T-helper 1 cell (primary cell): ENCODE measurements around the gene MOB2.
"Not testable (repeated sequence)": the region's sequence is repeated elsewhere in the genome, so short reads cannot be mapped to it uniquely, and the experiment has no call there.

Experiments
- DNase-seq, 5 donors: peaks; one replicate each; pipeline ENCODE4 v3.0.0-alpha.2; 2012 to 2020

MOB2 gene

DNA sequence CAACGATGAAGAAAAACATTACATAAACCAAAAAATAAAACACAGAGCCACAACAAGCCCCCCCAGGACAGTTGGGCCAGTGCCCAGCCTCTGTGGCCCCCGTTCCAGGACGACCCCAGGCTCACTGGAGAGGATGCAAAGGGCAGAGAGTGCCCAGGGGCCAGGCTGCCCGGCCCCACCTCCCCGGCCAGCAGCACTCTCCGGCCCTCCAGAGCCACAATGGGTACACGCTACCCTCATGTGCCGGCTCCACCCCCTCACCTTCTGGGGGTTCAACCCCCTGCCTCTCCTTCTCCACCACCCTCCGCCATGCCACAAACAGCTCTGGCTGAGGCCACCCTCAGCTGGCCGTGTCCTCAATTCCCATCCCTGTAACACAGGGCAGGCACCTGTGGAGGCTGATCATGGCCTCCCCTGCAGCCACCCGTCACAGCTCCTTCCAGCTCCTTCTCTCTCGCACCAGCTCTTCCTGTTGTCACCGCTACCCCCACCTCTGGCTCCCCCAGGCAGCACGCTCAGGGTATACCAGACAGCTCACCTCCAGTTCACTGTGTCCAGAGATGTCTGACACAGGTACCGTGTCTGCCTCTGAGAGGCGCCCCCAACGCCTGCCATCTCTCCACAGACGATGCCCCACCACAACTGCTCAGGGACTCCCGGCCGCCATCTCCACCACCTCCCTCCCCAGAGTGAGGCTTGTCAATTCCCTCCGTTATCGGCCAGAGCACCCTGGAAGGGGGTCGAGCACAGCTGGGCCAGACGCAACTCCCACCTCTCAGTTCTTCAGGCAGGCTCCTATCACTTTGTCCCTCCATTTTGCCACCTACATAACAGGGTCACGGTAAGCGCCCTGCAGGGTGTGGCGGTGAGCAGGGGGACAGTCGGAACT, 30.8 kb upstream of the MOB2 start:
- DNase-seq, result no peak

GRCh38 chr11:1516273-1517067, 29.9 kb upstream of the MOB2 start:
- no peak for DNase-seq

DNA sequence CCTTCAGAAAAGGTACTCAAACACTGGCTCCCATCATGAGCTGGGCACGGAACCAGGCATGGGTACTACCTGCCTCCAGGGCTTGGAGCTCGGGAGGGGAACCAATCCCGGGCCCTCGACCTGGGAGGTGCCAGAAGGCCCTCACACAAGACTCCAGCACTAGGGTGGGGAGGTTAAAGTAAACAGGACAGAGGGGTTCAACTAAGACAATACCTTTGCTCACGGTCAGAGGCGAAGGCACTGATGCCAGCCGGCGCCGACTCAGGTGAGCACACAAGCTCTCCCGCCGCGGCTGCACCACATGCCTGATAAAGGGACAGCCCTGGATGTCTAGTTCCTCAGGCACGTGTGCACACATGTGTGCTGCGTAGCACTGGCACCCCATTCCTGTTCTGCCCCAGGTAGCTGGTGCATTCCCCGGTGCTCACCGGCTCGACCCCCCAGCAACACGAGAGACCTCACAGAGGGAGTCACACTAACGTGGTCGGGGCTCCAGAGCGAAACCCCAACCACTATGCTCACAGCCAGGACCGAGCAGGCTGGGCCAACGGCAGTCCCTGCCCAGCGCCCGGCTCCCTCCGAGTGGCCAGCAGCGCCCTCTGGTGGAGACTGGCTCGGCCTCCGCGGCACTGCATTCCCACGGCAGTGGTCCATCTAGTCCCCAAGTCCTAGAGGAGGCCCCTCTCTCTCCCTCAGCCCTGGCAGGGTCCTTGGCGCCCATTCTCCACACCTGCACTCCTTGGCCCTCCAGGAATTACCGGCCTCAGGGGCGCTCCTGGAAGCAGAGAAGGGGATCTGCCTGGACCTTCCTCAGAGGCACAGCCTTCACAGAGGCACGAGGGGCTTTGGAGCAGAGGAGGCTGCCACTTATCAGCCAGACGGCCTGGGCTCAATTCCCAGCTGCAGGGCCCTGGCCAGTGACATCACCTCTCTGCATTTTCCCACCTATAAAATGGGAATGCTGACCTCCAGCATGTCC, 28.8 kb upstream of the MOB2 start:
- peak; percentile 36 to 72 (median 61) for DNase-seq

DNA sequence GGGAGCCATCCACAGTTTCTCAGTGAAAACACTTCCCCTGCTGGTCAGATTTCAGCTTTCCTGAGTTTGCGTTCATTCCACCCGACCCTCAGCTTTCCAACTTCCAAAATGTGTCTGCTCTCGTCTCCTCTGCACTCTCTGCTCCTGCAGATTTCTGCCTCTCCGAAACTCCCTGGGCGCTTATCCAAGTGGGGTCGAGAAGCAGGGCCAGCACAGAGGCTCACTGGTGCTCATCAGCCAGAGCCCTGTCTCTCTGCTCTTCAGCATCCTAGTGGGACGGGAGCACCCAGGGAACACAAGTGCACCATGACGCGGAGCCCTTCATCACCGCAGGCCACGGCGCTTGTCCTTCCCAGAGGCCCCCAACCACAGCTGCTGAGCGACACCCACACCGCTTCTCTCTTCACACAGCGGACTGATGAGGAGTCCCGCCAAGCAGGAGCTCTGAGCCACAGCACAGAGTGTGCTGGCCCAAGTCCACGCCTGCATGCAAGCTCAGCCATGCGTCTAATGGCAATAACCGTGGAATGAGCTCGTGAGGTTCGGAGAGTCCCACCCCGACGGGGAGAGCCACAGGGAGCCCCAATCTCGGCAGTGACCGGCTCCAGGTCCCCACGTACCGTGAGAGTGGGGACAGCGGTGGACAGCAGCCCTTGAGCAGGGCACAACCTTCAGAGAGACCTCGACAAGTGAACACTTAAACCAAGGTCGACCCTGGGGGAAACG, 27.9 kb upstream of the MOB2 start:
- DNase-seq, result no peak

DNA sequence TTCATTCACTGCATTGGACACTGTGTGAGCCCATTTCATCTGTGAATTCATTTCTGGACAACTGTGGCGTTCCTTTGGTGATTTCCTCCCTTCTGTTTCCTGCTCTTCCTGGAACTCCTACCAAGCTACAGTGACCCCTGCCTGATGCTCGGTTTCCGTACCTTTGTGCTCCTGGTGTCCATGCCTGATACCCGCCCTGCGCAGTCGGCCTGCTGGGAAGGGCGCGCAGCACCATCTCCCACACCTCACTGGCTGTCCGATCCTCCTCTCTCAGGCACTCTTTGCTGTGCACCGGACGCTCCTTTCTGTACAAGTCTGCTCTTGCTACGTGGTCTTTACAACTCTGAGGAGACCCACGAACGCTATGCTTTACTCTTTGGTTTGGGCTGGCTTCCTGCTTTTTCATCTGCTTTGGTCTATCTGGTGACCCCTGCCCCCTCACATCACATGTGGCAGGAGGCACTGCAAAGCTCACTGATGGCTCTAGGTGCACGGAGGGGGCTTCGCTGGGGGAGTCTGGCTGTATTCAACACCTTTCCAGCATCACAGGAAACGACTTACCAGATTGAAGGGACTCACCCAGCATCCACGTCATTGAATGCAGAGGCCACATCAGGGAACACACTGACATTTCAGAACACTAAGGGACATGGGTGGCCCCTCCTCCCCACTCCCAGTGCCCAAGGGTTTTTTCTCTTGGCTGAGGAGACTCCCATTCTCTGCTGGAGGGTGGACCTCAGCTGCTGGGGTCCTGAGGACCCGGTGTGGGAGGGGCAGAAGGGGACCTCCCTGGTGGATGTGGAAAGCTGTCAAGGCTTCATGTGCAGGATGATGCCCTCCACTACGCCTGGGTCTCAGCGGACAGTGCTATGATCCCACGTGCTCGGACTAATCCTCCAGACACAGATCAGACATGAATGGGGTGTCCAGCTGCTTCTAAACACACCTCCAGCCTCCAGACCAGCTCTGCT, 27.0 kb upstream of the MOB2 start:
- no peak for DNase-seq

GRCh38 chr11:1512531-1513258, 26.1 kb upstream of the MOB2 start:
- DNase-seq, result not testable (repeated sequence)

DNA sequence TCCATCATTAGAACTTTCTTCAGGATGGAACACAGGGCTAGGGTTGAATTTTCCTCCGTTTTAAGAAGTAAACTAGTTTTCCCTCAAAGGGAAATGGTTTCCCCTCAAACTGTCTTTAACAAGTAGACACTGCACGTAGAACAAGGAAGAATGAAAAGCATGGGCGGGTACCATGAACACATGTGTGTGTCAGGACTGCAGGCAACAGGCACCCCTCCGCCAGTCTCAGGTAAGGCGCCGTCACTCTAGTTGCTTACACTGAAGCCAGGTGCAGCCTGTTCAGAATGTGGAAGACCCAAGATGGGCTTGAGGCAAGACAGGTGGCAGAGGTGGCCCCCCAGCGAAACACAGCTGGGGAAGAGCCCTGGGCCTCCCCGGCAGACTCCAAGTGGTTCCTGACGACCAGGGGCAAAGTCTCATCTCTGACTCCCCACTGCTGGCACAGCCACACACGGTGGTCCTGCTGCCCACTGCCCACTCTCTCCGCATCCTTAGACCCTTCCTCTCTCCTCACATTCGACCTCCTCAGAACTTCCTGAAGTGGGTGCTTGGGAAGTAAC, 25.4 kb upstream of the MOB2 start:
- no peak for DNase-seq

GRCh38 chr11:1510928-1511327, 24.3 kb upstream of the MOB2 start:
- DNase-seq, result no peak

GRCh38 chr11:1510351-1510750, 23.8 kb upstream of the MOB2 start:
- not testable (repeated sequence) for DNase-seq

GRCh38 chr11:1509626-1510255, 23.2 kb upstream of the MOB2 start:
- no peak for DNase-seq

GRCh38 chr11:1508986-1509385, 22.4 kb upstream of the MOB2 start:
- DNase-seq, result no peak

DNA sequence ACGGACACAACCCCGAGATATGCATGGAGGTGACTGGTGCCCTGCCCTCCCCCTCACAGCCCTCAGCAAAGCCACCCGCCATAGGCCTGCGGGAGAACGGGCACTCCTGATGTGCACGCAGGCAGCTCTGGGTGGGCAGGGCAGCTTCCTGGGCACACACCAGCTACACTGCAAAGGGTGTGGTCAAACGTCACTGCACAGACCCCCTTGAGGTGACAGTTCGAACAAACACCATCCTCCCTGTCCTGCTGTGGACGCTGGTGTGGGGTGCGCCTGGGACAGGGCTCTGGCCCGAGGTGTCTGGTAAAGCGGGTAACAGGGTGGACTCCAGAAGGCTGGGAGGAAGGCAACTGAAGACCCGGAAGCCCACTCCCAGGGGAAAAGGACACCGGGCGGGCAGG, 21.9 kb upstream of the MOB2 start:
- no peak for DNase-seq

- no peak for DNase-seq
Measured at GRCh38 chr11:1507381-1508140, 21.0 kb upstream of the MOB2 start.

DNA sequence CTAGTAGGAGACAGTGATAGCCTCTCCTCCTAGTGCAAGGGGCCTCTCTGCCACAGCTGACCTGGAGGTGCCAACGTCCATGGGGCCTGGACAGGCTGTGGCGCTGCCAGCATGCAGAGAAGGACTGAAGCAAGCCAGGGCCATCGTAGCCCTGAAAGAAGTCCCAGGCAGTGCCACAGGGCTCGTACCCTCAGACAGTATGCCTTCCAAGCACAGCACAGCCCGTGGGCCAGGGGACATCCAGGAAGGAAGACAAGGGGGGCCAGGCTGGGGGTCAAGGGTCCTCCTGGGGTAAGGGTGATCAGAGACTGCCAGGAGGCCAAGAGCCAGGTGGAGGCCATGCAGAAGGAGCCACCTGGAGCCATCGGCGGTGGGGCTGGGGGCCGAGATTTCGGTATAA, 20.4 kb upstream of the MOB2 start:
- DNase-seq, result no peak

DNA sequence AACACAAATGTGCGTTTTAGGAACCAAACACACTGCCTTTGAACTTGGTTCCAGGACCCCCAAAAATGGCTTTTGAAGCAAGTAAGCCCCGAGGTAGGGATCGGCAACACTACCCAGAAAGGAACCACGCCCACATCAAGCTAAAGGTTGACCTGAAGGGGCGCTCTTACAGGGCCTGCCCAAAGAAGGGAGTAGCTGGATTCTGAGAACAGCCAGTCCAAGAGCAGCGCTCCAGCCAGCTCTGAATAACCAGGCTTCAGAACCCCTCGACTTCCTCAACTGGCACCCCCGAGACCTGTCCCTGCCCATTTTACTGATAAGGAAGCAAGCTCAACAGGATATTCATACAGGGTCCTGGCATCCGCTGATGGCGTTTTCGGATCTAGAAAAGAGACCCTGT, 18.9 kb upstream of the MOB2 start:
- no peak for DNase-seq

GRCh38 chr11:1504581-1505290, 18.2 kb upstream of the MOB2 start:
- DNase-seq, result no peak

DNA sequence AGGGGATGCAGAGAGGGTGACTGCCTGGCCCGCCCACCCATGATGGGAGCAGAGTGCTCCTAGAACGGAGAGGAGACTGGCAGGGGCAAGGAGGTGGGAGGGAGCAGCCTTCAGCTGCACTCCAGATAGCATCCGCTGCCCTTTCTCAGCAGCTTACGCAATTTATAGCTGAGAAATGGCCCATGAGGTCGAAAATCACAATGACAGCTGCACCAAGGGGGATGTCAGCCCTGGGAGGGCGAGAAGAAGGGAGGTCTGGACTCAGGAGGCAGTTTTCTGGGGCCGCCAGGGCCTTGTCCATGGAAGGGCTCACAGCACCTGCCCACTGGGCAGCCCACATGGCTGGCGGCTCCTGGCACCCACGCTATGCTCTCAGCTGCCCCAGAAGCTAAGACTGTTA, 17.6 kb upstream of the MOB2 start:
- no peak for DNase-seq

DNA sequence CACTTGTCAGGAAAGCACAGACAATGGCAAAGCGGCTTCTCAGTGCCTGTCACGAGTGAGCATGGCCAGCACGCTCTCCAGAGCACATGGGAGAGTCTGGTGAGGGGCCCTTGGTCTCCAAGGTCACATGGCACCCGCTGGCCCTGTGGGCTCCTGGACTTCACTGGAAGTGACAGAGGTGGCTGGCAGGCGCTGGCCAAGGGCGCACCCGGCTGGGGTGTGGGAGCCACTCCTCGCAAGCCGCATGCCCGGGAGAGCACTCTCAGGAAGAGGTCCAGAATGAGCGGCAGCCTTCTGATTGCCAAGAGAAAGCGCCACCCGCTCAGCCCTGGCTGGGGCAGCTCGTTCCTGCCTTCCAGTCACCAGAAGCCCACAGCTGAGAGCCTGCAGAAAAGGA, 17.1 kb upstream of the MOB2 start:
- DNase-seq, result no peak
